ENCODE measurements around the gene PRLR. TPM values are rescaled to one million over a fixed set of nuclear protein-coding genes. Genes with fewer than 3 reads are reported as not detected.

The PRLR gene
- total and polyA plus RNA-seq, 2 of the 8 experiments (the other 6 are each of a cell fraction or from before 2014, with no cell fraction given) = 0.53 to 2.5 TPM

- TF ChIP-seq CTCF (IDR thresholded peaks at IDR 0.05; ENCODE audit: control extremely low read depth in 1 of 3, insufficient read depth in 1 of 3, low read depth in 1 of 3, low read length in 3 of 3) (no peak), CBX8 (IDR thresholded peaks at IDR 0.05; ENCODE audit: borderline replicate concordance, low read depth, low read length) (no peak), GTF2F1 (IDR thresholded peaks at IDR 0.05; ENCODE audit: borderline replicate concordance, low read depth, low read length) (no peak), NRF1 (IDR thresholded peaks at IDR 0.05; ENCODE audit: low read depth, low read length) (no peak), SAP30 (IDR thresholded peaks at IDR 0.05; ENCODE audit: insufficient read depth, insufficient replicate concordance, low read length) (no peak), CTBP2 (IDR thresholded peaks at IDR 0.05; ENCODE audit: borderline replicate concordance, insufficient read depth, insufficient read length, low read length) (no peak), SIX5 (IDR thresholded peaks at IDR 0.05; ENCODE audit: low read depth, low read length) (no peak)
Observed at GRCh38 chr5:35134278-35135030, 95.8 kb downstream of the PRLR start (continued).
